Neural progenitor cell (in vitro differentiated cells): ENCODE data around the gene FAM131B.

ENCODE experiments used
- EZH2 ChIP-seq: fragments of 200-600 bp; sonication (generic); IDR thresholded peaks from 2 replicates; pipeline ENCODE4 v1.6.1; 2017; ENCODE audit warnings: antibody characterized with exemption, mild to moderate bottlenecking, moderate library complexity
- EZH2phosphoT487 ChIP-seq: fragments of 200-600 bp; sonication (generic); IDR thresholded peaks from 2 replicates; pipeline ENCODE4 v1.6.1; 2017; ENCODE audit warnings: antibody characterized with exemption
- TF ChIP-seq, protein P1 (sequence below): fragments of 200-600 bp; sonication (generic); IDR thresholded peaks from 2 replicates; pipeline ENCODE4 v1.5.1; 2017; ENCODE audit warnings: antibody characterized with exemption, mild to moderate bottlenecking

DNA sequence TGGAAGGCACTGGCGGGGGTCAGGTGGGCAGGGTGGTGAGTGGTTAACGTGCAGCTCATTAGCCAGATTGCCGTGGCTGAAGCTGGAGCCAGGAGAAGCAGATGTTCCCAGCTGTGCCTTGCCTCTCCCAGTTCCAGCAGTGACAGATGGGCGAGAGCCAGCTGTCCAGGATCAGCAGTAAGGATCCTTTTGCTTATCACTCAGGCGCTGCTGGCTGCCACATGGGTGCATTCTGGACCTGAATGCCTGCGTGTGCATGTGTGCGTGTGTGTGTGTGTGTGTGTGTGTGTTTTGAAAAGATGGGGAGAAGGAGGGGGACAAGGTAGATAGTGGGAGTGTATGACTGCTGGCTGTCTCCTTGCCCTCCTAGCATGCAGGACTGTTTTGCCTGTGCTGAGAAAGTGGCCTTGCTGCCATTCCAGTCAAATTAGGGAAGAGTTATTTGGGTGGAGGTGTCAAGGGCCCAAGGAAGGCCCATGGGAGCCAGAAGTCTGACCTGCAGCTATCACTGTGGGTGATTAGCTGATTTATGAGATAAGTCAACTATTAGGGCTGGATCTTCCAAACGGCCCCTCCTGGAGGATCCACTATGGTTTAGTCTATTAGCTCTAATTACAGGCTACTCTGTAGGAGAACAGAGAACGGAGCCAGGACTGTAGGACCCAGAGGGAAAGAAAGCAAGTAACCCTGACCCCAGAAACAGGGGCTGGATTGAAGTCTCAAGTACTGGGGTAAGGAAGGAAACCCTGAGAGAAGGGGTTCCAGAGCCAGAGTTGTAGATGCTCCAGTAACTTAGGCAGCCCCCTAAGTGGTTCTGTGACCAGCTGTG, 42.9 kb upstream of the FAM131B start:
- TF ChIP-seq, protein P1, sequence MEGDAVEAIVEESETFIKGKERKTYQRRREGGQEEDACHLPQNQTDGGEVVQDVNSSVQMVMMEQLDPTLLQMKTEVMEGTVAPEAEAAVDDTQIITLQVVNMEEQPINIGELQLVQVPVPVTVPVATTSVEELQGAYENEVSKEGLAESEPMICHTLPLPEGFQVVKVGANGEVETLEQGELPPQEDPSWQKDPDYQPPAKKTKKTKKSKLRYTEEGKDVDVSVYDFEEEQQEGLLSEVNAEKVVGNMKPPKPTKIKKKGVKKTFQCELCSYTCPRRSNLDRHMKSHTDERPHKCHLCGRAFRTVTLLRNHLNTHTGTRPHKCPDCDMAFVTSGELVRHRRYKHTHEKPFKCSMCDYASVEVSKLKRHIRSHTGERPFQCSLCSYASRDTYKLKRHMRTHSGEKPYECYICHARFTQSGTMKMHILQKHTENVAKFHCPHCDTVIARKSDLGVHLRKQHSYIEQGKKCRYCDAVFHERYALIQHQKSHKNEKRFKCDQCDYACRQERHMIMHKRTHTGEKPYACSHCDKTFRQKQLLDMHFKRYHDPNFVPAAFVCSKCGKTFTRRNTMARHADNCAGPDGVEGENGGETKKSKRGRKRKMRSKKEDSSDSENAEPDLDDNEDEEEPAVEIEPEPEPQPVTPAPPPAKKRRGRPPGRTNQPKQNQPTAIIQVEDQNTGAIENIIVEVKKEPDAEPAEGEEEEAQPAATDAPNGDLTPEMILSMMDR: no peak
- TF ChIP-seq EZH2phosphoT487: no peak
- no peak for TF ChIP-seq EZH2
